B cell (primary cell): Measurements from ENCODE around the gene RDH13. TPM values are rescaled to one million over a fixed set of nuclear protein-coding genes. Genes with fewer than 3 reads are reported as not detected.

Source experiments
- ATAC-seq: fragments of 200-7000 bp; cut with Tn5 transposase; one replicate; pipeline ENCODE4 v1.10.0; 2021; ENCODE audit warnings: low read depth, mild to moderate bottlenecking, moderate number of reproducible peaks, moderate library complexity
- CTCF ChIA-PET: fragments of 350-600 bp; sonication (Branson Sonifier 250); formaldehyde crosslinking; loops from one replicate; lab custom pipeline; 2021; ENCODE audit warnings: antibody characterized with exemption, inconsistent platforms; lab: Charles Lee
- POLR2A ChIA-PET: fragments of 350-600 bp; sonication (Branson Sonifier 250); formaldehyde crosslinking; loops from one replicate; lab custom pipeline; 2021; ENCODE audit warnings: antibody characterized with exemption; lab: Charles Lee
- DNase-seq: peaks from one replicate; pipeline ENCODE4 v3.0.0; 2013
- H2AFZ ChIP-seq: 2 replicates; pipeline ENCODE4 v1.6.1; 2012; ENCODE audit warnings: mild to moderate bottlenecking, low read depth, low read length; ENCODE audit not compliant: insufficient read depth, poor library complexity, severe bottlenecking
- H3K27ac ChIP-seq, 2 donors: 1 replicate in 1 of 2; 2 replicates in 1 of 2; pipeline ENCODE4 v1.5.1; 2012 to 2013; ENCODE audit warnings: low read length in 2 of 2, mild to moderate bottlenecking in 2 of 2, moderate library complexity in 1 of 2
- H3K27me3 ChIP-seq, 4 experiments: fragments of 200-600 bp in 1 of 4; sonication (generic) in 1 of 4; replicated peaks in 1 of 4; 1 replicate in 2 of 4; 2 replicates in 2 of 4; pipeline versions ENCODE4 v1.6.1 to v1.7.0; 2013 to 2016; ENCODE audit warnings: low read length in 3 of 4, mild to moderate bottlenecking in 2 of 4, mixed read lengths in 1 of 4, moderate library complexity in 1 of 4; ENCODE audit not compliant: insufficient read depth in 4 of 4, control insufficient read depth in 3 of 4; ENCODE audit errors: control extremely low read depth in 1 of 4
- H3K36me3 ChIP-seq, 2 experiments: replicated peaks in 1 of 2; 1 replicate in 1 of 2; 2 replicates in 1 of 2; pipeline versions ENCODE4 v1.6.1 to v1.7.1; 2013; ENCODE audit warnings: low read length in 1 of 2; ENCODE audit not compliant: insufficient read depth in 2 of 2, control insufficient read depth in 1 of 2; ENCODE audit errors: control extremely low read depth in 1 of 2, extremely low read depth in 1 of 2
- H3K4me1 ChIP-seq, 2 donors: fragments of 200-600 bp in 1 of 2; sonication (generic) in 1 of 2; 1 replicate in 1 of 2; 2 replicates in 1 of 2; pipeline versions ENCODE4 v1.5.1 to v1.6.1; 2013 to 2017; ENCODE audit warnings: low read length in 2 of 2; ENCODE audit not compliant: control insufficient read depth in 2 of 2, insufficient read depth in 2 of 2
- H3K4me2 ChIP-seq: replicated peaks from 2 replicates; pipeline ENCODE3; 2012; ENCODE audit warnings: mild to moderate bottlenecking, low read depth, low read length; ENCODE audit not compliant: poor library complexity, severe bottlenecking
- H3K4me3 ChIP-seq, 5 experiments: fragments of 200-600 bp in 1 of 5; sonication (generic) in 1 of 5; 1 replicate in 3 of 5; 2 replicates in 2 of 5; pipeline versions ENCODE4 v1.5.1 to v1.7.0; 2011 to 2016; ENCODE audit warnings: low read length in 4 of 5, mild to moderate bottlenecking in 4 of 5, low read depth in 2 of 5, control low read depth in 1 of 5, moderate library complexity in 1 of 5; ENCODE audit not compliant: insufficient read depth in 1 of 5; ENCODE audit errors: control extremely low read depth in 1 of 5, extremely low read depth in 1 of 5
- H3K79me2 ChIP-seq: fragments of 200-600 bp; sonication (generic); one replicate; pipeline ENCODE4 v1.6.0; 2016; ENCODE audit warnings: low read length; ENCODE audit not compliant: control insufficient read depth, insufficient read depth
- H3K9ac ChIP-seq: fragments of 200-600 bp; sonication (generic); 2 replicates; pipeline ENCODE4 v1.6.1; 2017; ENCODE audit warnings: mild to moderate bottlenecking, low read length, moderate library complexity
- H3K9me3 ChIP-seq, 3 donors: one replicate each; pipeline versions ENCODE4 v1.6.1 to v1.7.1; 2013; ENCODE audit warnings: low read length in 2 of 3; ENCODE audit not compliant: control insufficient read depth in 2 of 3, insufficient read depth in 1 of 3; ENCODE audit errors: control extremely low read depth in 1 of 3
- H4K20me1 ChIP-seq: 2 replicates; pipeline ENCODE4 v1.6.0; 2012; ENCODE audit warnings: mild to moderate bottlenecking, low read length; ENCODE audit not compliant: insufficient read depth, control insufficient read depth, poor library complexity, severe bottlenecking
- H3K27ac Mint-ChIP-seq: one replicate; pipeline ENCODE4 v1.8.0; 2021; ENCODE audit warnings: mixed read lengths
- H3K27me3 Mint-ChIP-seq: one replicate; pipeline ENCODE4 v1.8.0; 2021; ENCODE audit warnings: mixed read lengths
- H3K4me1 Mint-ChIP-seq: one replicate; pipeline ENCODE4 v1.8.0; 2021; ENCODE audit warnings: mixed read lengths
- H3K4me3 Mint-ChIP-seq: one replicate; pipeline ENCODE4 v1.8.0; 2021; ENCODE audit warnings: mixed read lengths
- H3K9me3 Mint-ChIP-seq: one replicate; pipeline ENCODE4 v1.8.0; 2022; ENCODE audit warnings: mixed read lengths; ENCODE audit not compliant: insufficient read depth
- CTCF ChIP-seq: fragments of 200-600 bp; IDR thresholded peaks from one replicate; pipeline ENCODE4 v1.8.0; 2022; ENCODE audit warnings: antibody characterized with exemption, mild to moderate bottlenecking
- EZH2 ChIP-seq: IDR thresholded peaks from 2 replicates; pipeline ENCODE4 v1.6.1; 2012; ENCODE audit warnings: borderline replicate concordance, low read depth, mild to moderate bottlenecking, moderate library complexity, low read length; ENCODE audit not compliant: insufficient read depth, poor library complexity, severe bottlenecking
- WGBS: methylation state at CpG from one replicate; pipeline ENCODE4 v1.1.5; 2013; ENCODE audit warnings: missing lambda C conversion rate; ENCODE audit not compliant: insufficient coverage; 5-methylcytosine and 5-hydroxymethylcytosine counted together
- intact Hi-C: fragments of 100-400 bp; cut with micrococcal nuclease; formaldehyde crosslinking; loops from one replicate; pipeline ENCODE4 v1.10.0; 2022
- polyA plus RNA-seq: library from polyadenylated mRNA; depleted of rRNA; stranded (reverse); fragments of >200 nt; gene quantifications from 2 replicates; pipeline ENCODE4 v1.2.3, GENCODE V29; 2012
- total RNA-seq, 2 donors: library from RNA; stranded (reverse); fragments of 120-200 nt in 1 of 2; gene quantifications; 1 replicate in 1 of 2; 2 replicates in 1 of 2; pipeline versions ENCODE4 v1.2.3 to v1.2.4, GENCODE V29; 2013 to 2022

The RDH13 gene
- total and polyA plus RNA-seq, 2 donors (not counting 1 experiment from before 2014, with no cell fraction given), result 17.5 to 20.4 TPM

- 88% methylated on average over 11 of the region's 12 CpGs for WGBS
- CTCF ChIA-PET, result no interaction called here
These were observed 13.4 kb upstream of the RDH13 start for GRCh38 chr19:55076321-55076720.

More at GRCh38 chr19:55076321-55076720, 13.4 kb upstream of the RDH13 start:
- H3K9me3 ChIP-seq, result peaks cover 0 to 42% (median 4%) of the 10 kb centered on the region in 3 donors
- POLR2A ChIA-PET, result no interaction called here
- TF ChIP-seq EZH2 (no peak), CTCF (no peak)
- DNase-seq (no peak), ATAC-seq (no peak)
- H3K36me3 ChIP-seq, result no peaks in the 10 kb centered on the region
- H3K4me2 ChIP-seq, result no peak overlapping the region
- no peak overlapping the region for H3K27ac Mint-ChIP-seq
- peaks cover 13 to 17% of the 10 kb centered on the region in 2 donors for H3K4me1 ChIP-seq
- no peak overlapping the region for H3K27ac ChIP-seq
- intact Hi-C loops, result no loop called here
- H2AFZ ChIP-seq, result no peak overlapping the region
- H3K4me3 ChIP-seq, result no peak overlapping the region
- H3K9me3 Mint-ChIP-seq, result peaks cover 4% of the 10 kb centered on the region
- H3K4me3 Mint-ChIP-seq, result no peak overlapping the region
- no peaks in the 10 kb centered on the region for H3K79me2 ChIP-seq
- H3K4me1 Mint-ChIP-seq, result peaks cover 18% of the 10 kb centered on the region
- H3K27me3 ChIP-seq, result peaks cover 0 to 64% (median 21%) of the 10 kb centered on the region in 4 experiments
- peaks cover 62% of the 10 kb centered on the region for H3K27me3 Mint-ChIP-seq
- no peaks in the 10 kb centered on the region for H4K20me1 ChIP-seq
- no peak overlapping the region for H3K9ac ChIP-seq
